KBM-7 (cell line): ENCODE results near the gene SNX27.

Experiments
- DNase-seq: peaks from one replicate; pipeline ENCODE4 v3.0.0-alpha.2; 2015
- in situ Hi-C: fragments of 300-500 bp; cut with MboI; formaldehyde crosslinking; loops from 2 replicates; pipeline ENCODE4 v1.14.3; 2020; ENCODE audit warnings: low sequenced_read_pairs, low pct_unique_long_range_greater_than_20kb, mixed read lengths

The SNX27 gene

GRCh38 chr1:151692226-151692625, 80.4 kb downstream of the SNX27 start:
- in situ Hi-C loops, result no loop called here
- peak; percentile 39 for DNase-seq

GRCh38 chr1:151693057-151693651, 81.3 kb downstream of the SNX27 start:
- DNase-seq, result peak; percentile 51
- in situ Hi-C loops, result no loop called here

- DNase-seq, result no peak
- in situ Hi-C loops, result no loop called here
These were observed 89.7 kb downstream of the SNX27 start for GRCh38 chr1:151701515-151701914.

- in situ Hi-C loops, result no loop called here
These were observed 91.1 kb downstream of the SNX27 start for GRCh38 chr1:151702936-151703335.

GRCh38 chr1:151703813-151704212, 92.0 kb downstream of the SNX27 start:
- no peak for DNase-seq
- in situ Hi-C loops, result no loop called here

More at GRCh38 chr1:151702936-151703335, 91.1 kb downstream of the SNX27 start:
- DNase-seq, result no peak

- DNase-seq, result no peak
- in situ Hi-C loops, result no loop called here
These were observed 92.4 kb downstream of the SNX27 start for GRCh38 chr1:151704246-151704645.

- no peak for DNase-seq
- in situ Hi-C loops, result no loop called here
These were observed 93.3 kb downstream of the SNX27 start for GRCh38 chr1:151705146-151705545.

GRCh38 chr1:151705753-151706463, 94.1 kb downstream of the SNX27 start:
- in situ Hi-C loops, result no loop called here
- no peak for DNase-seq

- no peak for DNase-seq
- in situ Hi-C loops, result no loop called here
These were observed 94.9 kb downstream of the SNX27 start for GRCh38 chr1:151706464-151707415.

GRCh38 chr1:151707541-151708065, 95.8 kb downstream of the SNX27 start:
- DNase-seq, result no peak
- in situ Hi-C loops, result no loop called here

GRCh38 chr1:151708891-151709290, 97.0 kb downstream of the SNX27 start:
- in situ Hi-C loops, result no loop called here
- DNase-seq, result no peak

- in situ Hi-C loops, result no loop called here
- peak; percentile 15 for DNase-seq
These were observed 98.5 kb downstream of the SNX27 start for GRCh38 chr1:151710187-151710840.

GRCh38 chr1:151711044-151711800, 99.4 kb downstream of the SNX27 start:
- in situ Hi-C loops, result no loop called here

GRCh38 chr1:151711951-151712350, 100.1 kb downstream of the SNX27 start:
- no peak for DNase-seq
- in situ Hi-C loops, result no loop called here

More at GRCh38 chr1:151711044-151711800, 99.4 kb downstream of the SNX27 start:
- DNase-seq, result no peak

GRCh38 chr1:151713044-151713443, 101.2 kb downstream of the SNX27 start:
- no peak for DNase-seq
- in situ Hi-C loops, result no loop called here

- DNase-seq, result no peak
- in situ Hi-C loops, result no loop called here
These were observed 102.0 kb downstream of the SNX27 start for GRCh38 chr1:151713874-151714273.

GRCh38 chr1:151714820-151715725, 103.2 kb downstream of the SNX27 start:
- in situ Hi-C loops, result no loop called here
- no peak for DNase-seq
